OCI-LY1 (cell line): Measurements from ENCODE around the gene IDH1.

Source experiments
- H2AFZ ChIP-seq: fragments of 200-600 bp; sonication (generic), shearing (Covaris generic); 2 replicates; pipeline ENCODE4 v1.6.0; 2014; ENCODE audit warnings: antibody characterized with exemption, mild to moderate bottlenecking, low read length
- H3F3A ChIP-seq: fragments of 200-600 bp; sonication (generic), shearing (Covaris generic); 2 replicates; pipeline ENCODE4 v1.6.0; 2014; ENCODE audit warnings: mild to moderate bottlenecking, antibody characterized with exemption, low read length, moderate library complexity; ENCODE audit not compliant: insufficient read depth
- H3K27ac ChIP-seq: fragments of 200-600 bp; sonication (generic); 2 replicates; pipeline ENCODE4 v1.5.1; 2014; ENCODE audit warnings: low read length, mixed run types, mild to moderate bottlenecking, low read depth; ENCODE audit not compliant: poor library complexity, severe bottlenecking
- H3K27me3 ChIP-seq: fragments of 200-600 bp; sonication (generic); 2 replicates; pipeline ENCODE4 v1.6.0; 2014; ENCODE audit warnings: antibody characterized with exemption, mild to moderate bottlenecking, low read length, moderate library complexity; ENCODE audit not compliant: insufficient read depth
- H3K36me3 ChIP-seq: fragments of 200-600 bp; sonication (generic); 2 replicates; pipeline ENCODE4 v1.6.1; 2014; ENCODE audit warnings: mild to moderate bottlenecking, antibody characterized with exemption, low read length, moderate library complexity, mixed read lengths; ENCODE audit not compliant: insufficient read depth
- H3K4me1 ChIP-seq: fragments of 200-600 bp; sonication (generic); 2 replicates; pipeline ENCODE4 v1.5.1; 2014; ENCODE audit warnings: mild to moderate bottlenecking, low read length, moderate library complexity; ENCODE audit not compliant: insufficient read depth, severe bottlenecking
- H3K4me2 ChIP-seq: fragments of 200-600 bp; sonication (generic), shearing (Covaris generic); 2 replicates; pipeline ENCODE4 v1.6.1; 2014; ENCODE audit warnings: low read length
- H3K4me3 ChIP-seq: fragments of 200-600 bp; sonication (generic); 2 replicates; pipeline ENCODE4 v1.5.1; 2014; ENCODE audit warnings: low read length, low read depth, mild to moderate bottlenecking, mixed read lengths; ENCODE audit not compliant: poor library complexity, severe bottlenecking
- H3K79me2 ChIP-seq: fragments of 200-600 bp; shearing (Covaris generic); 2 replicates; pipeline ENCODE4 v1.6.1; 2016; ENCODE audit warnings: mixed run types, low read length, mixed read lengths; ENCODE audit not compliant: insufficient read depth
- H3K9ac ChIP-seq: fragments of 200-600 bp; sonication (generic), shearing (Covaris generic); 2 replicates; pipeline ENCODE4 v1.6.1; 2014; ENCODE audit warnings: mild to moderate bottlenecking, low read length, mixed read lengths
- H3K9me2 ChIP-seq: fragments of 200-600 bp; sonication (generic), shearing (Covaris generic); 2 replicates; pipeline ENCODE4 v1.6.1; 2014; ENCODE audit warnings: low read depth, mild to moderate bottlenecking, low read length, mixed read lengths
- H3K9me3 ChIP-seq: fragments of 200-600 bp; shearing (Covaris generic); 2 replicates; pipeline ENCODE4 v1.6.1; 2014; ENCODE audit warnings: low read length, mixed read lengths
- H4K20me1 ChIP-seq: fragments of 200-600 bp; sonication (generic), shearing (Covaris generic); 2 replicates; pipeline ENCODE4 v1.6.0; 2016; ENCODE audit warnings: mild to moderate bottlenecking, low read length; ENCODE audit not compliant: insufficient read depth
- EZH2 ChIP-seq: fragments of 200-600 bp; sonication (generic), shearing (Covaris generic); IDR thresholded peaks from 2 replicates; pipeline ENCODE4 v1.8.0; 2017; ENCODE audit warnings: borderline replicate concordance, mixed run types, mild to moderate bottlenecking, antibody characterized with exemption, low read length, moderate library complexity, mixed read lengths
- TF ChIP-seq, protein P1 (sequence below): fragments of 200-600 bp; sonication (generic), shearing (Covaris generic); IDR thresholded peaks from 2 replicates; pipeline ENCODE4 v1.5.1; 2017; ENCODE audit warnings: mild to moderate bottlenecking, antibody characterized with exemption, low read length, moderate library complexity, mixed read lengths

Gene IDH1

DNA sequence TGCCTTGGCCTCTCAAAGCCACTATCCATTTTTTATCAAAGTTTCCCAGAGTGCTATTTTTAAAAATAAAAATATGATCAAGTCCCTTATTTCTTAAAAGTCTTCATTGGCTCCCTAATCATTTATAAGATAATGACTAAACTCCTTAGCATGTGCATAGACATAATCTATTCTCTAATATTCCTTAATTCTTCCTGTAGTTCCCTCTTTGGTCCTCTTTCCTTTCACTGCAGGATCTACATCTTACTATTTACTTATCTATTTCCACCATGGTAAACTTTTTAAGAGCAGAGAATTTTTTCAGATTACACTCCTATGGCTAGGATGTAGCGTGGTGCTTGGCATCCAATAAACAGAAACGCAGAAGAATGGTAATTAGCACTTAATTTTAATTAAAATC lies 19.0 kb downstream of the IDH1 start:
- Histone ChIP-seq H3K9ac (no peak overlapping the region), H3K27me3 (no peaks in the 10 kb centered on the region; the same call in 1 of the 2 replicates), H3K9me3 (no peaks in the 10 kb centered on the region), H3K4me2 (no peak overlapping the region), H3K4me3 (no peak overlapping the region), H3K36me3 (peaks cover 46% of the 10 kb centered on the region), H3K27ac (no peak overlapping the region), H4K20me1 (no peaks in the 10 kb centered on the region), H3K79me2 (no peaks in the 10 kb centered on the region), H3K9me2 (no peaks in the 10 kb centered on the region), H3F3A (no peaks in the 10 kb centered on the region; the same call in 1 of the 2 replicates), H3K4me1 (no peaks in the 10 kb centered on the region), H2AFZ (no peak overlapping the region)
- TF ChIP-seq EZH2: no peak
- TF ChIP-seq, protein P1, sequence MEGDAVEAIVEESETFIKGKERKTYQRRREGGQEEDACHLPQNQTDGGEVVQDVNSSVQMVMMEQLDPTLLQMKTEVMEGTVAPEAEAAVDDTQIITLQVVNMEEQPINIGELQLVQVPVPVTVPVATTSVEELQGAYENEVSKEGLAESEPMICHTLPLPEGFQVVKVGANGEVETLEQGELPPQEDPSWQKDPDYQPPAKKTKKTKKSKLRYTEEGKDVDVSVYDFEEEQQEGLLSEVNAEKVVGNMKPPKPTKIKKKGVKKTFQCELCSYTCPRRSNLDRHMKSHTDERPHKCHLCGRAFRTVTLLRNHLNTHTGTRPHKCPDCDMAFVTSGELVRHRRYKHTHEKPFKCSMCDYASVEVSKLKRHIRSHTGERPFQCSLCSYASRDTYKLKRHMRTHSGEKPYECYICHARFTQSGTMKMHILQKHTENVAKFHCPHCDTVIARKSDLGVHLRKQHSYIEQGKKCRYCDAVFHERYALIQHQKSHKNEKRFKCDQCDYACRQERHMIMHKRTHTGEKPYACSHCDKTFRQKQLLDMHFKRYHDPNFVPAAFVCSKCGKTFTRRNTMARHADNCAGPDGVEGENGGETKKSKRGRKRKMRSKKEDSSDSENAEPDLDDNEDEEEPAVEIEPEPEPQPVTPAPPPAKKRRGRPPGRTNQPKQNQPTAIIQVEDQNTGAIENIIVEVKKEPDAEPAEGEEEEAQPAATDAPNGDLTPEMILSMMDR: no peak

DNA sequence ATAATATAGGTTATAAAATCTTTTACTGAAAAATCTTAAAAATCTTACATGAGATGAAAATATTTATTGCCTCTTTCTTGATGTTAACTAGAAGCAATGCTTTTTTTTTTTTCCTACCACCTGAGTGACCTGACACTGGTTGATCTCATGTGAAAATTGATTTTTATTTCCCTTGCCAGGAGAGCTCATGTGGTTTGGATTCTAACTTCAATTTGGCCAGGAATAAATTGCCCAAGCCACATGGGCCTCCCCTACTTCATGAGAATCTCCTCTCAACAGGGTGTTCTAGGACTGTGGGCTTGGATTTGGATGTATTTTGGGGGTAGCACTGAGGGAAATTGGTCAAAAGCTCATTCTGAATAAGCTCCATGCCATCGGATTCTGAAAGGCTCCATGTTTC lies 20.1 kb downstream of the IDH1 start:
- TF ChIP-seq EZH2: no peak
- TF ChIP-seq, protein P1: no peak

DNA sequence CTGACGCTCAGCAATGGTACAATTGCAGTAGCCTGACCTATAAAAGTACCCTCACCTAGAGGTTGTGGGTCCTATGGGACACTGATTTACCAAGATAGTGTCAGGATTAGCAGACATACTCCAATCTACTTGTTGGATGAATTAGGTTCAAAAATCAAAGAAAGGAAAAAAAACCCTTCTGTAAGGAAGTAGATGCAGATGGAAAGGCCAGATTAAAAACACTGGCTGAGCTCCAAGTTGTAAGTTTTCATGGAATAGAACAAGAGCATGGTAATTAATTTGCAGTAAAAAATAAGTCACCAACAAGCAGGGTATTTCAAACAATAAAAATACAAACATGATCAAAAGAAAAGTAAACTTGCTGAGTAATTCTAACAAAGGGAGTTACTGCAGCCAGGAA lies 26.4 kb downstream of the IDH1 start:
- TF ChIP-seq, protein P1: no peak
- TF ChIP-seq EZH2: no peak
- H3K4me3 ChIP-seq: no peak overlapping the region
- no peaks in the 10 kb centered on the region for H4K20me1 ChIP-seq
- H3K9me3 ChIP-seq: no peaks in the 10 kb centered on the region
- no peaks in the 10 kb centered on the region for H3F3A ChIP-seq
- no peaks in the 10 kb centered on the region for H3K79me2 ChIP-seq
- no peaks in the 10 kb centered on the region; the same call in 1 of the 2 replicates for H3K27me3 ChIP-seq
- no peaks in the 10 kb centered on the region for H3K4me1 ChIP-seq
- H3K9ac ChIP-seq: no peak overlapping the region
- no peak overlapping the region for H3K27ac ChIP-seq
- H3K4me2 ChIP-seq: no peak overlapping the region
- H2AFZ ChIP-seq: no peak overlapping the region
- no peaks in the 10 kb centered on the region for H3K9me2 ChIP-seq
- H3K36me3 ChIP-seq: no peaks in the 10 kb centered on the region

More for the DNA sequence above, 20.1 kb downstream of the IDH1 start:
- Histone ChIP-seq H3K79me2 (no peaks in the 10 kb centered on the region), H2AFZ (no peak overlapping the region), H4K20me1 (no peaks in the 10 kb centered on the region), H3K27me3 (no peaks in the 10 kb centered on the region; the same call in 1 of the 2 replicates), H3K9me3 (no peaks in the 10 kb centered on the region), H3K9ac (no peak overlapping the region), H3K36me3 (peaks cover 38% of the 10 kb centered on the region), H3F3A (no peaks in the 10 kb centered on the region; the same call in 1 of the 2 replicates), H3K4me3 (no peak overlapping the region), H3K9me2 (no peaks in the 10 kb centered on the region), H3K4me2 (no peak overlapping the region), H3K4me1 (no peaks in the 10 kb centered on the region), H3K27ac (no peak overlapping the region)
